GM08714 (cell line): ENCODE measurements around the gene PEX14.

Source experiments
- H3K4me3 ChIP-seq: fragments of 200-500 bp; sonication (Bioruptor generic); 2 replicates; pipeline ENCODE4 v1.5.1; 2014; ENCODE audit warnings: mild to moderate bottlenecking, low read length, inconsistent platforms
- ZNF274 ChIP-seq: IDR thresholded peaks from 2 replicates; pipeline ENCODE4 v1.6.1; 2012; ENCODE audit warnings: mild to moderate bottlenecking, low read depth, low read length

The PEX14 gene

GRCh38 chr1:10608690-10609089 is 133.9 kb downstream of the PEX14 start:
- no peak for TF ChIP-seq ZNF274
- H3K4me3 ChIP-seq = no peak overlapping the region

GRCh38 chr1:10610901-10611600 is 136.3 kb downstream of the PEX14 start:
- H3K4me3 ChIP-seq = no peak overlapping the region
- no peak for TF ChIP-seq ZNF274

GRCh38 chr1:10612436-10613160 is 137.8 kb downstream of the PEX14 start:
- H3K4me3 ChIP-seq = no peak overlapping the region
- no peak for TF ChIP-seq ZNF274

DNA sequence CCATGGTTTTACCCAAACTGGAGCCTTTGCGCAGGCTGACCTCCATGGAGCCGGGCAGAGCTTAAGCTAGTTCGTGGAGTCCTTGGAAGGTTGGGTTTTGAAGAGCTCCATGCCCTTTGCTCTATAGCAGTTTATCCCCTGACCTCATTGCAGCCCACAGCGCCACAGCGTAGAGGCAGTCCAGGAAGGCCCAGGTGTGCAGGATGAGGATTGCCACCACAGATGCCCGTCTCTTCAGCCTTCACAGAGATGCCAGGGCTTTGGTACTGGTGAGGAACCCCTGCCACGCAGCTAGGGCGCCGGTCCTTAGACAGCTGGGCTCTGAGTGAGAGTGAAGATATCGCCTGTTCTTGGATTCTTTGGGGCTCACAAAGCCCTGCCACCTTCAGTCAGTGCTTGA is 138.6 kb downstream of the PEX14 start:
- TF ChIP-seq ZNF274 = no peak
- H3K4me3 ChIP-seq = no peak overlapping the region

- no peak overlapping the region for H3K4me3 ChIP-seq
- no peak for TF ChIP-seq ZNF274
These were observed 139.1 kb downstream of the PEX14 start for GRCh38 chr1:10613861-10614260.

DNA sequence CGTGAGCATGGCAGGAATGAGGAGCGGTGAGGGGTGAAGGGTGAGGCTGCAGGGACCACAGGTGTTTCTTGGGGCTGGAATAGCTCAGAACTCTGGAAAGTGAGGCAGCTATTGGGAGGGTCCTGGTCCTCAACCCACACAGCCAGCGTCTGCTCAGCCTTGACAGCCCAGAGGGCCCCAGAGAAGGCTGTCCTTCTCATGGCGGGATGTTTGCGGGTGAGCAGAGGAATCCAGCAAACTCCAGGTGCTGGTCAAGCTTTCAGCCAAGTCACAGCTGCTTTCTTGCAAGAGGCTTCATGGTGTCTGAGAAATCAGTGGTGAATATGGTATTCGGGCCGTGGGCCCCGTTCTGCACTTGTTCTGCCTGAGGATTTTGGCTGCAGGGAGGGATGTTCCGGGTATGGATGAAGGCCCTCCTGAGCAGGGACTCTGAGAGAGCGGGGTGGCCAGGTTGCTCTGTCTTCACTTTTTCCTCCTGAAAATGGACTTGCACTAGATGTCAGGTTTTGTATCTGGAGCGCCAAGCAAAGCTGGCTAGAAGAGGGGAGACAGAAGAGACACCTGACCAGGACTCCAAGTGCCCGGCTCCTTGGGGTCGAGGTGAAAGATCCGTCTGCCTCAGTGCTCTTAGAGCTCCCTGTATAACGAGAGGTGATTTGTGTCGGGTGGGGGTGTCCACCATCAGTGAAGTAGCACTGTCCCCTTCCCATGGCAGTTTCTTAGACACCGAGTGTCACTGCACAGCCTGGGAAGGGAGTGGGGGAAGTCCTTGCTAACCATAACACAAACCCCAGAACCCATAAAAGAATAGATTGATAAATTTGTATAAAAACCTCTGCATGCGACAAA is 139.9 kb downstream of the PEX14 start:
- no peak overlapping the region for H3K4me3 ChIP-seq

GRCh38 chr1:10615332-10615731 is 140.6 kb downstream of the PEX14 start:
- no peak overlapping the region for H3K4me3 ChIP-seq
- TF ChIP-seq ZNF274 = no peak

More for the DNA sequence above, 139.9 kb downstream of the PEX14 start:
- TF ChIP-seq ZNF274 = no peak

DNA sequence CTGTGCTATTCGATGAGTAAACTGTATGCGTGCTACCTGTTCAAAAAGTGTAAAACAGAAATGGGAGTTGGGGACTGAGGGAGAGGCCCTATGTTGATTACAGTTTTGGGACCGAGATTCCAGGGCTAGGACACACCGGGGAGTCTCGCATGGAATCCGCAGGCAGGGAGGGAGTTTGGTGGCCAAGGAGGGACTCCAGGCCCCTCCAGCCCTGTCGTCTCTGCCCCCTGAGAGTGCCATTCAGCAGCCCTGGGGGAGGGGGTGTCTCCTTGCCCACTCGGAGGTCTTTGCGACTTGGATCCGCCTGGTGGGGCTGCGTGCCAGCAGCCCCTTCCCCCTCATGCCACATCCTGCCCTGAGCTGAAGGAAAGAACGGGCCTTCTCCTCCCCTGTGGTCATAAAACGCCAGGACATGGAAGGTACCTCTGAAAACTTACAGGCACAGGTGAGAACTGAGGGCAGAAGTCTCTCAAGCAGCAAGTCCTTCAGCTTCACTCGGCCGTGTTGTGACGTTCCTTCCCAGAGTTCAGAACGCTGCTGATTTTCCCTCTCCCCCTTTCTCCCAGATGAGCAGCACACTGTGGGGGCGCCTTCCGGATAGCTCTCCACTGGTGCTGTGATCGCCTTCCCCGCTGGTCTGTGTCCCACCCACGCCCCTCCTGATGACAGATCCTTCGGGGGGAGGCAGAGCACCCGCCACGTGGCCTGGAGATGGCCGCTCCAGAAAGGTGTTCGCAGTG is 141.4 kb downstream of the PEX14 start:
- TF ChIP-seq ZNF274 = no peak
- no peak overlapping the region for H3K4me3 ChIP-seq

DNA sequence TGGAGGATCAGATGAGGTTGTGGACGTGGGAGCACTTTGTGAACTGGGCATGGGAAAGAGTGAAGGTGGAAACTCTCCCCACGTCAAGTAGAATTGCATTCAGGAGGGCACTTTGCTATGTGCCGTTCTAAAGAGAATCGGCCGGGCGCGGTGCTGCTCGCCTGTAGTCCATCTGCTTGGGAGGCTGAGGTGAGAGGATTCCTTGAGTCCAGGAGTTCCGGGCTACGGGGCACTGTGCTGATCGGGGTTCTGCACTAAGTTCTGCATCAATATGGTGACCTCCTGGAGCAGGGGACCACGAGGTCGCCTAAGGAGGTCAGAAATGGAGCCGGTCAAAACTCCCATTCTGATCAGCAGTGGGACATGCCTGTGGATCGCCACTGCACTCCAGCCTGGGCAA is 141.9 kb downstream of the PEX14 start:
- no peak for TF ChIP-seq ZNF274
- H3K4me3 ChIP-seq = no peak overlapping the region

DNA sequence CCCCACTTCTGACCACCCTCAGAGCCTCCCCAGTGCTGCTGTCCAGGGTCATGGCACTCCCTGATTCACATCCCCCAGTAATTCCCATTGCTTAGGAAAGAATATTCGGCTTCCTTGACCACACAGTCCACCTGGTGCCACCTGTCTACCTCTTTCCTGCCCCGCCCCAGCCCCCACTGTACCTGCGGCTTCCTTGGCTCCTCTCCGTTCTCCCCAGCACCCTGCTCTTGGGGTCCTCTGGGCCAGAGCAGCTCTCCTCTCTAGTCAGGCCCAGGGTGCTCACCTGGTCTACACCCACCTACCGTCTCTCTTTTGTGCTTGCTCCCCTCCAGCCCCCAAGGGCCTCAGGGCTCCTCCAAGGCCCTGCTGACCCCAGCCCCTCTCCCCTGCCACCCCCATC is 142.6 kb downstream of the PEX14 start:
- TF ChIP-seq ZNF274 = no peak
- no peak overlapping the region for H3K4me3 ChIP-seq

GRCh38 chr1:10617931-10618885 is 143.5 kb downstream of the PEX14 start:
- TF ChIP-seq ZNF274 = no peak
- H3K4me3 ChIP-seq = no peak overlapping the region

DNA sequence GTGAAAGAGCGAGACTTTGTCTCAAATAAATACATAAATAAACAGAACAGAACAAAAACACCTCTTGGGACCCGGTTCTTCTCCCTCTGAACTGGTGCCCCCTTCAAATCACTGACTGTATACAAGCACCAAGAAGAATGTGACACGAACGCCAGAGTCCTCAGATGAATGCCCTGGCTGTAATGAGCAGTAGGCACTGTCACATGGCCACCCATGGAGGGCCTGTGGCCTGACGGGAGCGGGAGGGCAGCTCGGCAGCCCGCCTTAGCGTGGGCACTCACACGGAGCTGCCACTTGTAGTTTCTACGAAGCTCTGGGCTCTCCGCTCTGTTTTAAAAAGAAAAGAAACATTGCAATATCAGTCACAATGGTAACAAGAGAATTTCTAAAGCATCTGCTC is 146.0 kb downstream of the PEX14 start:
- TF ChIP-seq ZNF274 = no peak
- no peak overlapping the region for H3K4me3 ChIP-seq

DNA sequence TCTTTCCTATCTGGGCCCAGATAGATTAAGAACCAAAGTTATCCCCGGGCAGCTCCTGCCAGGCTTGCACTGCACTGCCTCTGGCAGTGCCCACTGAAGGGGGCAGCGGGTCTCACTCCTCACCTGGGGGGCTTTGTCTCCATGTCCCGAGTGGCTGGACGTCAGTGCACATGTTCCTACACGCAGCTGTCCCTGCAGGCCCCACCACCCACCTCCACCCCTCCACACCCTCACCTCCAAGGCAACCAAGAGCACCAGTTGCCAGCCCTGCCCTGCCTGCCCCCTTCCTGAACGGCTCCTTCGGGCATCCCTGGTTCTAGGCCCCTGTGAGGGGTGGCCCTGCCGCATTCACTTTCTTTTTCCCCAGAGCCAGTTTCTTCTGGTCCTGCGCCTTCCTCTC is 147.2 kb downstream of the PEX14 start:
- TF ChIP-seq ZNF274 = no peak
- H3K4me3 ChIP-seq = no peak overlapping the region
